HG02884 (cell line): Measurements from ENCODE around the gene PRLR.
"Not testable (repeated sequence)": the region's sequence is repeated elsewhere in the genome, so short reads cannot be mapped to it uniquely, and the experiment has no call there.

ENCODE experiments used
- ATAC-seq: cut with Tn5 transposase; IDR thresholded peaks from one replicate; pipeline ENCODE4 v1.9.1; 2021; ENCODE audit warnings: mild to moderate bottlenecking, moderate library complexity; ENCODE audit not compliant: unreplicated experiment

PRLR gene

DNA sequence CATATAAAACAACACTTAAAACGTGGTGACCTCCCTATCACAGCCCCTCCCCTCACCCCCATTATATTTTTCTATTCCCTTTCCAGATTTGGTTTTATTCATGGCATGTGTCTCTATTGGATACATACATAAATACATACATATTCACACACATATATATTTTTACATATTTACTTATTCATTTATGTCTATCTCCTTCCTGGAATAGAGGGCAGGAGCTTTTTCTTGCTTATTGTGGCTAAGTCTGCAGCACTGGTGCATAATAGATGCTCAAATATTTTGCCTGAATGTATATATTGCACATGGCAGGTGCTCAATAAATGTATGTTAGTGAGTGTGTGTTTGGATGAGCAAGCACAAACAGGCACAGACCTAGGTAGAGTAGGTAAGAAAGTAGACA lies 185.0 kb downstream of the PRLR start:
- no peak for ATAC-seq

DNA sequence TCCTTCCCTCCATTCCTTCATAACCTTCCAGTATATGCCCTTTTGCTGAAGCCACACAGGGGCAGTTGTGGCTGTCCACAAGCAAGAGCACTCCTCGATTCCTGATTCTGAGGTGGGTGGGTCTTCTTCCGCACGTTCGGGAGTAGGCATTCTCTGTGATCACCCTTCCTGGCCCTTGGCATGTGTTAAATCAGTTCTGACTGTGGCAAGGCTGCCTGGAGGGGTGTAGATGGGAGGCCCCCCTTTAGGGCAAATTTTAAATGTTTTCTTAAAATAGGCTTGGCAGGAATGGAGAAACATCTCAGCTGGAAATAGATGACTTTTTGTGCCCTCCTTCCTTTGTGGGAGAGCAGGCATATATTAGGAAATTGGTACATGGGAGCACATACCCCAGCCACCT lies 185.6 kb downstream of the PRLR start:
- ATAC-seq: no peak

DNA sequence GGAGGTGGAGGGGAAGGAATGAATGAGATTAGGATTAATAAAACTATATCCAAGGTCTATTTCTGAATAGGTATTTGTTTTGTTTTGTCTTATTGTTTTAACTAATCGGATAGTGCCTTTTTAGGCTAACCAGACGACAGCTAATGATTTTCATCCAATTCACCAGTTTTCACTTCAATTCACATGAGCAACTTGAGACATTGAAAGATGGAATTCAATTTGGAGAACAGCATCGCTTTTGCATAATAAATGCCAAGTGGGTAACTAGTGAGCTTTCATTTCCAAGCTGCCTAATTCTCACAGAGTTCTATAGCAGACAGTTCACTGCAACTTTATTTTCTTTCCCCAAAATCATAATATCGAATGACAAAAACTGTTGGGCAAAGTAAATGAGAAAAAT lies 187.5 kb downstream of the PRLR start:
- no peak for ATAC-seq

DNA sequence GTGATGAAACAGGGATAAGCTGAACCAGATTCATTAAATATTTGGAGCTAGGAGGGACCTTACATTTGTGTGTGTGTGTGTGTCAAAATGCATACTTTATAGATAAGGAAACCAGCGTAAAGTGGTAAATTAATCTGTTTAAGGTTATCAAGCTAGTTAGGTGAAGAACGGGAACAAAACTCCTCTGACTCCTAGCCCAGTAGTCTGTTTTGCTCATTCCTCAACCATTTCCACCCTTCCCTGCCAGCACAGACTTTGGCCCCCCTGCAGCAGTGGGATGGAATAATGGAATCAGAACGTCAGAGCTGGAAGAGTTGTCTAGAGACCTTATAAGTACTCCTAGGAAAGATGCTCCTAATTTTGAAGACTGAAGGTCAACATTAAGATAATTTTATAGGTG lies 189.0 kb downstream of the PRLR start:
- no peak for ATAC-seq

DNA sequence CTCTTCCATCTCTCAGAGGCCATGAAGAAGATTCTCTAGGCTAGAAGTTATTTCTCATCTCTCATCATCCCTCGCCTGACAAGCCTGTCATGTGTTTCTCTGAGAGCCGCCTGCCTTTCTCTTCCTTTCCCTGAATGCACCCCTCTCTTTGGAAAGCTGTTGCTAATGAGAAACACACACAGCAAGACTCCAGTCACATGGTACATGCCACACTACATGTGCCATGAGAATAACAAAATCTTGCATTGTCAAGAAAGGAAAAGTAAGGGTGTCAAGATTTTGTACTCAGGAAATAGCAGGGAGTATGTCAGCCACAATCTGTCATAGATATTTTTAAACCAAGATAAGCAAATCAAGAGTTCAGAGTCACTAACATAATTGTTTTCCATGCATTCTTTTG lies 191.4 kb downstream of the PRLR start:
- no peak for ATAC-seq

DNA sequence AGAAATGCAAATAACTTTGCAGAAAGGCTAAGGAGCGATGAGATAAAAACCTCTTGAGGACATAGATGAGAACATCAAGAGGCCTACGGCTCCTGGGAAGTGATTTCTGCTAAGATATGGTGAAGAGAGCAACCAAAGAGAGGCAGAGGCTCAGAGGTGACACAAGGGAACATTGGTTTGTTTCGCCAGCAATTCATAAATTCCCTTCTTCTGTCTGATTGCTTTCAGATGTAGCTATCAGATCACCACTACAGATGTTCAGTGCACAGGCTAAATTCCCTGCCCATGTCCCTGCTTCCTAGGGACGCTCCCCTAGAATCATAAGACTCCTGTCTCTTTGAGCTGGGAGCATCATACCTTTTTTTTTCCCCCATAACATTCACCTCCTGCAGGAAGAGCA lies 193.8 kb downstream of the PRLR start:
- ATAC-seq: no peak

DNA sequence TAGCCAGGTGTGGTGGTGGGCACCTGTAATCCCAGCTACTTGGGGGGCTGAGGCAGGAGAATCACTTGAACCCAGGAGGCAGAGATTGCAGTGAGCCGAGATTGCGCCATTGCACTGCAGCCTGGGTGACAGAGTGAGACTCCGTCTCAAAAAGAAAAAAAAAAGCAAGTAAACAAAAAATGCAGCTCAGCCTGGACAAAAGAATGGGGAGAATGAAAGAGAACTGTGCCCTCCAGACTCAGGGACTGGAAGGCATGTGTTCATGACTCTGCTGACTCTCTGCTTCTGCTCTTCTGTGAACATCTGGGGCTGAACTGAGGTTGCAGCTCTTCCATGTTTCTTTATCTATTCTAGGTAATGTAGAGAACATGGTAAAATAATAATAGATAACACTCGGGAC lies 194.4 kb downstream of the PRLR start:
- not testable (repeated sequence) for ATAC-seq

DNA sequence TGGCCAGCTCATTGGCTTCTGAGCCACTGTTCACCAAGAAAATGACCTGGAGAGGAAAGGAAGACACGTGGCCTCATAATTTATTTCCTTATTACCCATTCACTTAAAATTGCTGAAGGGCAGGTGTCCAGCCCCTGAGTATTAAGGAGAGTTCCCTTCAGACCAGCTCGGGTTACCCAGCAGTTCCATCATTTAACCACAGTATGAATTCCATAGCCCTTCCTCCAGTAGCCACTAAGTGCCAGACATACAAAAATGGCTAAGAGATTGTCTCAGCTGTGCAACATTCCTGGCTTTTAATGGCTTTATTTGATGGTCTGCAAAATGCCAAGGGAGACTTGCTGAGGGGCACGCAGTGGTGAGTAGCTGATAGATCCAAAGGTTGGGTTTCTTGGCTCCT lies 195.0 kb downstream of the PRLR start:
- no peak for ATAC-seq

DNA sequence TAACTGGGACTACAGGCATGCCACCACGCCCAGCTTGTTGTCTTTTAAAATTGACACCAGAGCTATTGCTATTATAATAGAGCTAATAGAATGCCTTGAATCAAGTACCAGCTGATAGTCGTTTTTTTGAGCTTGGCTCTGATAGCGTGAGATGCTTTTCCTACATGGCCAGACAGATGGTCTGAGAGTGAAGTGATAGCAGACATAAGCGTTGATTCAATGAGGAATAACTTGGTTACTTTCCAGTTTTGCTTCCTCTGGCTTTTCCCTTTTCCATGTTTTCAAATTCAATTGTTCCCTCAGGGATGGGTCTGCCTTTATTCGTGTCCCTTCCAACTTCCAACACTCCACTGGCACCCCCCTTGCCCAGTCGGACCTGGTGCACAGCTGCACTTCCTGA lies 197.9 kb downstream of the PRLR start:
- ATAC-seq: no peak

DNA sequence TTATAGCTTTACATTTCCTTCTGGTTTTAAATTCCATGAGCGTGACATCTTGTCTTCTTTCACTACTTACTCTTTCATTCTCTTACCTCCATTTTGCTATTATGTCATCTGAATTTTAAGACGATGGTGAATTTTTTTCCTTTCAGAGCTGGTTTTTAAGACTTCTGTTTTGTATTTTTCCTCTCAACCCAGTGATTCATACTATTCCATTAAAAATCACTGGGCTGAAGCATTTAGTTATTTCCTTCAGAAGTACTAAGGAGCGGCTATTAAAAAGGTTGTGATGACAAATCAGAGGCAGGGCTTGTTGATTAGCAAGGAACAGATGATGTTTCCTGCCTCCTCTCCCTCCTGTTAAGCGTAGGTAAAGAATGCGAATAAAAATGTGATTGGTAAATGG lies 199.0 kb downstream of the PRLR start:
- ATAC-seq: no peak

DNA sequence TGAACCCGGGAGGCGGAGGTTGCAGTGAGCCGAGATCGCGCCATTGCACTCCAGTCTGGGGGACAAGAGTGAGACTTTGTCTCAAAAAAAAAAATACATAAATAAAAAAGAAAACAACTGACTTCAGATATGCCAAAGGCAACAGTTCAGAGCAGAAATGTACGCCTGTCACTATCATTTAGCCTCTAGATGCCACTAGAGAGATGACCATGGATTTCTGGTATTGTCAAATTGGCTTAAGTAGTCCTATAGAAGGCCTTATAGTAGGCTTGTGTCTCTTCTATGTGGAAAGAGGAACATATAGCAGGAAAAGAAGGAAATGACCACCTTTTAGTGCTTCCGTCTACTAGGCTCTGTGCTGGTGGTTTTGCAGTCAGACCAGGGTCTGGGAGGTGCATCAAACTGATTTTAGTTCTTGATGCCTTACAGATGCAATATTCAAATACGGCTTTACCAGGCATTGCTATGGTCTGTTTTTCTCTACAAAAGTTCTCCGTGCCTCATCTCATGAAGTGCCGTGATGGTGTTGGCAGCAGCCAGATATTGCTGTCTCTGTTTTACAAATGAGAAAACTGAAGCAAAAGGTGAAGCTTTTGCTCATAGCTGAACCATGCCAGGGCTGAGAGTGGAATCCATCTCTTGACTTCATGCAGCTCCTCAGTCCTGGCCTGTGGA lies 199.7 kb downstream of the PRLR start:
- no peak for ATAC-seq

DNA sequence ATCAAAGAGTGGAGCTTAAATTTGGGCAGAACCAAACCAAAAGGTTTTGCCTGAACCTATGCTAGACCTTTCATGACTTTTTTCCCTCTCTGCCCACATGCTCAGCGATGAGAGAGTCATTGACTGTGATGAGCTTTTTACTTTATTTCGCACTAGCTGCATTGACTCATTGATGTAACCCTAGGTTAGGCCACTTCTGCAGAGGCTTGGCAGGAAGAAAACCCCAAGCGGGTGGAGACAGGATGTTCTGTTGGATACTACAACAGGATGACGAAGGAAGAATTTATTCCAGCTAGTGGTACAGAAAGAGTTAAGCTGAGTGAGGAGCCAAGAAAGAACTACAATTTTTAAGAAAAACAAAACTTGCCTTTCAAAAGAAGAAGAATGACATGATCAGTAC lies 201.0 kb downstream of the PRLR start:
- ATAC-seq: no peak

DNA sequence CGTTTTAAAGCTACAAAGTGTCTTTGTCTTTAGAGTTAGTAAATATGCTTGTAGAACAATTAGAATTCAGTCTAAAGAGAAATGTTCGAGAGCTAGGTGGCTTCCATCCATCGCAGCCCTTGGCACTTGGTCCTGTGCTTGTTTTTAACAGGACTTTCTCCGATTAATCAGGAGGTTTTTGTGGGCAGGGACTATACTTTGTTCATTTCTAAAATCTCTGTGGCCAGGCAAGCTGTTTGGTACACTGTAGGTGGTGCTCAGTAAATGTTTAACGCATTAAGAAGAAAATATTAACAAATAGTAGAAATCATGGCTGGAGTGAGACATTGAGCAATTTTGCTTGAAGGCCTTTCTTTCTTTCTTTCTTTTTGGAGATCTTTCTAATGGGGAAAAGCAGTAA lies 203.3 kb downstream of the PRLR start:
- ATAC-seq: no peak

DNA sequence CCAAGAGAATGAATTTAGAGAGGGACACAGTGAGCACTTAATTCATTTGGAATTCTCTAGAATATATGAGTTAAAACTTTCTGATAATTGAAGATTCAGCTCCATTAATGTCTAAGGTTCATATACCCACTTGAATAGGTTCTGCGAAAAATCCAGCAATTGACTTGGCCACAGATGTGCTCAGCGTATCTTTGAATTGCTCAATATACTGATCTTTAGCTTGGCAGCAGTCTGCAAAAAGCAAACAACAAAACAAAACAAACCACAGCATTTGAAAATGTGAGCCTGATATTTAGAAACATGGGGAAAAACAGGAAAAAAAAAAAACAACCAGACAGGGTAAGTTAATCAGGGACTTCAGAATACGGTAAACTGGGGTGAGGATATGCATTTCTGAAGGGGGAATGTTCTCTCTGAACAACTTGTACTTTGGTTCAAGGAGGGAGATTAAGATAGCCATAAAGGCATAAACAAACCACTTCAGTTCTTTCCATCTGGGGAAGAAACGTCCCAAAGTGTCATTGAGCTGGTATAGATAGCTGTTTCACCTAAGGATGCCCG lies 203.9 kb downstream of the PRLR start:
- ATAC-seq: no peak

DNA sequence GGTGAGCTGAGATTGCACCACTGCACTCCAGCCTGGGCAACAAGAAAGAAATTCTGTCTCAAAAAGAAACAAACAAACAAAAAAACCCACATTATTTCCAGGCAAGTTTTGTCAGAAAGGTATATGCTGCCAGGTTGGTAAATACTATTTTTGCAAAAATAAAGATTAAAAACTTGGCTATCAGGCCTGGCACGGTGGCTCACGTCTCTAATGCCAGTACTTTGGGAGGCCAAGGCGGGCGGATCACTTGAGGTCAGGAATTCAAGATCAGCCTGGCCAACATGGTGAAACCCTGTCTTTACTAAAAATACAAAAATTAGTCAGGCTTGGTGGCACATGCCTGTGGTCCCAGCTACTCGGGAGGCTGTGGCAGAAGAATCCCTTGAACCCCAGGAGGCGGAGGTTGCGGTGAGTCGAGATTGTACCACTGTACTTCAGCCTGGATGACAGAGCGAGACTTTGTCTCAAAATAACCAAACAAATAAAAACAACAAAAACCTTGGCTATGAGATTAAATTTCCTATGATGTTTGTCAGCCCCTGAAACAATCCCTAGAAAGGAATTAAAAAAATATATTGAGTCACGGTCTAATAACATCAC lies 205.3 kb downstream of the PRLR start:
- ATAC-seq: no peak

DNA sequence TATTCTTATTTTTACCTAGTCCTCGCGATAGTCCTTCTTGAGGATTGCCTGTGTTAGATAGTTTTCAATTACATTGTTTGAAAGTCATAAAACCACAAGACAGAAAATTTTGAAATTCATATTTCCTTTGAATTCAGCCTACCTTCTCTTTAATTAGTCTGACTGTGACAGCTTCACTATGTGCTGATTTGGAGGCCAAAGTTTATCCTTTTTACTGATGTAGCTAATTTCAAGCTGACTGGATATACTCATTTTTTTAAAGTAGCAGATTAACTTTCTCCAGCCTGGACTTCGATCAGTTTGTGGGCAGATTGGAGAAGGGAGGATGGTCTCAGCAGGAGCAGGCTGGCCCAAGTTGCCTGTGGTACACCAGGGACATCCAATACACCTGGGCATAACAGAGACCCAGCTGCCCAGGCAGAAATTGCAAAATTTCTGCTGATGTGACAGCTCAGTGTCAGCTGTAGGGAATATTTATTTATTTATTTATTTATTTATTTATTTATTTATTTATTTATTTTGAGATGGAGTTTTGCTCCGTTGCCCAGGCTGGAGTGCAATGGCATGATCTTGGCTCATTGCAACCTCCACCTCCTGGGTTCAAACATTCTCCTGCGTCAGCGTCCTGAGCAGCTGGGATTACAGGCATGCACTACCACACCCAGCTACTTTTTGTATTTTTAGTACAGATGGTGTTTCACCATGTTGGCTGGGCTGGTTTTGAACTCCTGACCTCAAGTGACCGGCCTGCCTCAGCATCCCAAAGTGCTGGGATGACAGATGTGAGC lies 206.7 kb downstream of the PRLR start:
- no peak for ATAC-seq

DNA sequence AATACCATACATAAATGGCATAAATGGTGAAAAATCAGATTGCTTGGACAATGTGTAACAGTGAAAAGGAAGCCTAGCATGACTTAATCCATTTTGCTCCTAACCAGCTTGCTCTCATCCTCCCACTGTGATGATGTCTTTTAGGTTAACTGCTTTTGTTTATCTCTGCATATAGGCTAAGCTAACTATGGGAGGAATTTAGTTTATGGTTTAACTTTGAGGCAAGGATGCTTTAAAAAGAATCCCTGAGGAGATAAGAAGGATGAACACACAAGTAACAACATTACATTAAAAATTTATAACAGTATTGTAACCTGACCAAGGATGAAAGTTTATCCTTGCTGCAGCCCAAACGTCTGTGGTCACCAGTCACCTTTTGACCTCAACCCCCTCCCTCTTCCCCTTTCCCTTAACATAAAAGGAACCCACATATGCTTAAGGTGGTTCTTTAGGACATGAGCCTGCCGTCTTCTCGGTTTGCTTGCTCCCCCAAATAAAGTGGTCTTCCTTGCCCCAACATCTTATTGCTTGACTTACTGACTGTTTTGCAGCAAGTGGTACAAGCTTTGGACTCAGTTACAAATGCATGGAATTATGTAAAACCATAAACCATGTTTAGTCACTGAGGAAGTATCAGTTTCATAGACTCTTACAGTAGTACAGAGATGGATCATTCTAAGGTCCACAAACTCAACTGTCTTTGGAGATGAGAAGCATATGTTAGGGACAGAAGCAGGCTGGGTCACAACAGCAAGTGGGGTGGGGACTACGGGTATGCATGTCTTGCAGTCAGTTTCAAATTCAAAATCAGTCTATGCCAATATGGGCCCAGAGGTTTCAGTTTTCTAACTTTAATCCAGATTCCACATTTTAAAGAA lies 213.9 kb downstream of the PRLR start:
- ATAC-seq: peak; percentile 79

DNA sequence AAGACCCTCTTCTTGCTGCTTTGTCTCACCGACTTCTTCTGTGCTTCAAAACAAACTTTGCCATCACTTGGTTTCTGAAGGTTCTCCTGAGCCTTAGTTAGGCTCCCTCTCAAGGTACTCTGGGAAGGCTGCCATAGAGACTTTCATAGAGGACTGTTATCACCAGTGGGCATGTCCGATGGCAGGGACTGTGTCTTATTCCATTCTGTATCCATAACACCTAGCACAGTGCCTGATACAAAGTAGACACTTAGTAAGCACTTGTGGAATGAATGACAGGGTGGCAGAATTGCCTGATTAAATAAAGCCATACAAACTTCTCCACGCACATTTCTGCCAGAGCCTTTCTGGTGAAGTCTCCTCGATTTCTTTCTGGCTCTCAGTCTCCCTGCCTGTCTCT lies 215.2 kb downstream of the PRLR start:
- ATAC-seq: no peak

DNA sequence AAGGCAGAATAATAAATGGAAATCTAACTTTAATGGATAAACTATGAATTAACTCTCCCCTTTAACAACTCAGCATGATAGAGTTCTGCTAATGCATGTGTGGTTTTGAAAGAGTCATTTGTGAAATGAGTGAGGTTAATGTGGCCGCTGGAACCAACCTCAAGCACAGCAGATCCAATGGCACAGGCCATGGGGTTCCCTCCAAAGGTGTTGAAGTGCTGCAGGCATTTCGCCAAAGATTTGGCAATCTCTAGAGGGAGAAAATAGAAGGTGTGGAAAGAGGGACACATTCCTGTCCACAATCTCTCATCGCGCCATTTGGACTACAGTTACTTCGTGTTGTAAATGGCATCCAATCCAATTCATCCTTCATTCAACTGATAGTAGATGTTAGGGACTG lies 217.5 kb downstream of the PRLR start:
- no peak for ATAC-seq

DNA sequence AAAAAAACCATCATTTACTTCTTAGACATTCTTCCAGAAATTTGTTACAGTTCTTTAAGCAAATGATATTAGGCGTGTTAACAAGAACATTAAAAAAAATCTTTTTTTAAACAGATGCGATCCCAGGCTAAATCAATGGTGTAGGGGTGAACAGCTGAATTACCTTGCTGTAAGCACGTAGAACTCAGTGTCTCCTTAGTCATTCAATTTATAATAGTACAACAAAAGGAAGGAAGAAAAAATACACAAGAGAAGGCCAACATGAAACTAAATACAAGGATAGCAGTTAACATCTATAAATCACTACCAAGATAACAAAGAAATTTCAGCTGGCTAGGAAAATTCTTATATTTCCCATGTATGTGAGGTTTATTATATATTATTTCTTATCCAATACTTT lies 217.9 kb downstream of the PRLR start:
- ATAC-seq: no peak

DNA sequence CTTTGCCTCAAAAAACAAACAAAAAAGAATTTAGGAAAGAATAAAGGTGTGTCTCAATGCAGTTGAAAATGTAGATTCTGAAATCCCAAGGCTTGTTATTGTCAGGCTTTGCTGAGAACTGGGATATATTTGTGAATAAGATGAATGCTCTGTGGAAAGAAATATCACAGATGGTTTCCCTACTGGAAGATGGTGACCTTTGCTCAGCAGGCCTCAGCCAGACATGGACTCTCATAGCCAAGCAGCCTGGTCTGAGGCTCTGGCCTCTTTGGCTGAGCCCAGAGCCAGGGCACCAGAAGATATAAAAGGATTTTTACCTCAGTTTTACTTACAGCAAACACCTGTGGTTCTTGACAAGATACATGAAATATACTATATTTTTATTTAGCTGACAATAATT lies 219.6 kb downstream of the PRLR start:
- no peak for ATAC-seq
